Activated naive CD8-positive, alpha-beta T cell (primary cell): ENCODE results near the gene LOXHD1.

Experiments
- H3K27ac Mint-ChIP-seq: one replicate; pipeline ENCODE4 v1.8.0; 2021; ENCODE audit warnings: mixed read lengths
- H3K27me3 Mint-ChIP-seq: one replicate; pipeline ENCODE4 v1.8.0; 2021; ENCODE audit warnings: mixed read lengths
- H3K36me3 Mint-ChIP-seq: one replicate; pipeline ENCODE4 v1.8.0; 2021; ENCODE audit warnings: mixed read lengths
- H3K4me1 Mint-ChIP-seq: one replicate; pipeline ENCODE4 v1.8.0; 2021; ENCODE audit warnings: low read depth, mixed read lengths
- H3K4me3 Mint-ChIP-seq: one replicate; pipeline ENCODE4 v1.8.0; 2021; ENCODE audit warnings: mild to moderate bottlenecking, mixed read lengths
- H3K9me3 Mint-ChIP-seq: one replicate; pipeline ENCODE4 v1.8.0; 2021; ENCODE audit warnings: low read depth, mixed read lengths

The LOXHD1 gene

GRCh38 chr18:46622999-46623398, 34.0 kb downstream of the LOXHD1 start:
- H3K4me3 Mint-ChIP-seq, result peak overlapping the region; percentile 51
- H3K27me3 Mint-ChIP-seq, result no peaks in the 10 kb centered on the region
- peaks cover 43% of the 10 kb centered on the region for H3K4me1 Mint-ChIP-seq
- no peaks in the 10 kb centered on the region for H3K36me3 Mint-ChIP-seq
- H3K9me3 Mint-ChIP-seq, result no peaks in the 10 kb centered on the region
- no peak overlapping the region for H3K27ac Mint-ChIP-seq

DNA sequence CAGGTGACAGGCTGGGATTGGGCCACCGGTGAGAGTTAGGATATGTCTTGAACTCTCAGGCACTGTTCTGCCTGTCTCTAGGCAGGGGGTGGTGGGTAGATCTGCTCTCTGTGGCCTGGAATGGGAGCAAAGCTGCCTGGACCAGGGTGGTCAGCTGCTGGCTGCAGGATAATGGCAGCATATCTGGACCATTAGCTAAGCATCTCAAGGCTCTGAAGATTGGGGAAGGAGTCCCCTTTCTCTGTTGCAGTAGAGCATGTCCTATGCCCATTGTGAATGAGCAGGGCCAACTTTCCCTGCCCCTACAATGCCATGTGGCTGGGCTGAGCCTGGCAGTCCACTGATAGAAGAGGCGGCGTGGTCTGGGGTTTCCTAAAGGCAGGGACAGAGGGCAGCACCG, 34.6 kb downstream of the LOXHD1 start:
- Mint-ChIP-seq H3K9me3 (no peaks in the 10 kb centered on the region), H3K27ac (no peak overlapping the region), H3K4me1 (peaks cover 43% of the 10 kb centered on the region), H3K27me3 (no peaks in the 10 kb centered on the region), H3K36me3 (no peaks in the 10 kb centered on the region), H3K4me3 (no peak overlapping the region)

GRCh38 chr18:46621871-46622270, 35.1 kb downstream of the LOXHD1 start:
- H3K4me3 Mint-ChIP-seq, result no peak overlapping the region
- H3K9me3 Mint-ChIP-seq, result no peaks in the 10 kb centered on the region
- no peak overlapping the region for H3K27ac Mint-ChIP-seq
- H3K27me3 Mint-ChIP-seq, result no peaks in the 10 kb centered on the region
- H3K4me1 Mint-ChIP-seq, result peaks cover 43% of the 10 kb centered on the region
- H3K36me3 Mint-ChIP-seq, result no peaks in the 10 kb centered on the region

- H3K27me3 Mint-ChIP-seq, result no peaks in the 10 kb centered on the region
- no peak overlapping the region for H3K27ac Mint-ChIP-seq
- no peaks in the 10 kb centered on the region for H3K9me3 Mint-ChIP-seq
- H3K36me3 Mint-ChIP-seq, result no peaks in the 10 kb centered on the region
- H3K4me1 Mint-ChIP-seq, result peaks cover 43% of the 10 kb centered on the region
- H3K4me3 Mint-ChIP-seq, result no peak overlapping the region
Observed at GRCh38 chr18:46621111-46621766, 35.8 kb downstream of the LOXHD1 start.

- Mint-ChIP-seq H3K36me3 (no peaks in the 10 kb centered on the region), H3K4me1 (peaks cover 37% of the 10 kb centered on the region), H3K27me3 (no peaks in the 10 kb centered on the region), H3K27ac (no peak overlapping the region), H3K9me3 (no peaks in the 10 kb centered on the region), H3K4me3 (no peak overlapping the region)
Observed at GRCh38 chr18:46619559-46619958, 37.5 kb downstream of the LOXHD1 start.

- Mint-ChIP-seq H3K27me3 (no peaks in the 10 kb centered on the region), H3K36me3 (no peaks in the 10 kb centered on the region), H3K9me3 (no peaks in the 10 kb centered on the region), H3K27ac (no peak overlapping the region), H3K4me1 (peaks cover 3% of the 10 kb centered on the region), H3K4me3 (no peak overlapping the region)
Observed at GRCh38 chr18:46615720-46616119, 41.3 kb downstream of the LOXHD1 start.

GRCh38 chr18:46609048-46609447, 48.0 kb downstream of the LOXHD1 start:
- Mint-ChIP-seq H3K36me3 (no peaks in the 10 kb centered on the region), H3K4me3 (no peak overlapping the region), H3K27ac (no peak overlapping the region), H3K4me1 (no peaks in the 10 kb centered on the region), H3K27me3 (peaks cover 2% of the 10 kb centered on the region), H3K9me3 (no peaks in the 10 kb centered on the region)

- no peaks in the 10 kb centered on the region for H3K36me3 Mint-ChIP-seq
- no peaks in the 10 kb centered on the region for H3K4me1 Mint-ChIP-seq
- H3K9me3 Mint-ChIP-seq, result no peaks in the 10 kb centered on the region
- H3K27me3 Mint-ChIP-seq, result peaks cover 2% of the 10 kb centered on the region
- H3K4me3 Mint-ChIP-seq, result no peak overlapping the region
- H3K27ac Mint-ChIP-seq, result no peak overlapping the region
Observed at GRCh38 chr18:46607926-46608325, 49.1 kb downstream of the LOXHD1 start.

GRCh38 chr18:46601141-46601805, 55.7 kb downstream of the LOXHD1 start:
- Mint-ChIP-seq H3K4me3 (no peak overlapping the region), H3K36me3 (no peaks in the 10 kb centered on the region), H3K27ac (no peak overlapping the region), H3K27me3 (peaks cover 4% of the 10 kb centered on the region), H3K9me3 (no peaks in the 10 kb centered on the region), H3K4me1 (no peaks in the 10 kb centered on the region)

- Mint-ChIP-seq H3K36me3 (no peaks in the 10 kb centered on the region), H3K9me3 (no peaks in the 10 kb centered on the region), H3K27ac (no peak overlapping the region), H3K4me3 (no peak overlapping the region), H3K4me1 (no peaks in the 10 kb centered on the region), H3K27me3 (peaks cover 7% of the 10 kb centered on the region)
Observed at GRCh38 chr18:46596119-46596518, 60.9 kb downstream of the LOXHD1 start.

DNA sequence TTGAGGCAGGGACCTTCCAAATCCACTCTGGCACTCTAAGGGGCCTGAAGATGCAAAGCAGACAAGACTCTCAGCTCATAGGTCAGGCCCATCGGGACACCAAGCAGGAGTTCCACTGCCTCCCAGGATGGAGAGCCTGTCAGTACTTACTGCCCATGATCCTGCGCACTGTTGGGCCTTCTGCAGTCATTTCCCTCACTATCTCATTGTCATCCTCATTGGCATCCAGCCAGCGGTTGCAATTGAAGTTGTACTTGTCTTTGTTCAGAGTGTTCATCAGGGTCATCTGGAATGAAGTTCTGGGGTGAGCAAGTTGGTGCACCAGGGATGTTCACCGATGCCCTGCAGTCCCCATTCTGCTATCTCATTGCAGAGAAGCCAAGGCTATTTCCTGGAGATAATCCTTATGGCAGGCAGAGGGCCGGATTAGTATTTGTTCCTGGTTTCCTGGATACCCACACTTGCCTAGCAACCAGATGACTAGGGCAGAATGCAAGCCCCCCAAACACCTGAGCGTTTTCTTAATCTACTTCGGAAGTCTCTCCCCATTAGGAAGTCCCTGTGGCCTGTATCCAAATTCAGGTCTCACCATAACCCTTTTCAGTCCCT, 65.1 kb downstream of the LOXHD1 start:
- H3K9me3 Mint-ChIP-seq, result no peaks in the 10 kb centered on the region
- H3K4me3 Mint-ChIP-seq, result no peak overlapping the region
- H3K4me1 Mint-ChIP-seq, result no peaks in the 10 kb centered on the region
- H3K27ac Mint-ChIP-seq, result no peak overlapping the region
- no peaks in the 10 kb centered on the region for H3K36me3 Mint-ChIP-seq
- peaks cover 7% of the 10 kb centered on the region for H3K27me3 Mint-ChIP-seq

- no peak overlapping the region for H3K4me3 Mint-ChIP-seq
- H3K27ac Mint-ChIP-seq, result no peak overlapping the region
- no peaks in the 10 kb centered on the region for H3K9me3 Mint-ChIP-seq
- H3K36me3 Mint-ChIP-seq, result no peaks in the 10 kb centered on the region
- no peaks in the 10 kb centered on the region for H3K4me1 Mint-ChIP-seq
- H3K27me3 Mint-ChIP-seq, result peaks cover 7% of the 10 kb centered on the region
Observed at GRCh38 chr18:46590103-46590502, 66.9 kb downstream of the LOXHD1 start.

DNA sequence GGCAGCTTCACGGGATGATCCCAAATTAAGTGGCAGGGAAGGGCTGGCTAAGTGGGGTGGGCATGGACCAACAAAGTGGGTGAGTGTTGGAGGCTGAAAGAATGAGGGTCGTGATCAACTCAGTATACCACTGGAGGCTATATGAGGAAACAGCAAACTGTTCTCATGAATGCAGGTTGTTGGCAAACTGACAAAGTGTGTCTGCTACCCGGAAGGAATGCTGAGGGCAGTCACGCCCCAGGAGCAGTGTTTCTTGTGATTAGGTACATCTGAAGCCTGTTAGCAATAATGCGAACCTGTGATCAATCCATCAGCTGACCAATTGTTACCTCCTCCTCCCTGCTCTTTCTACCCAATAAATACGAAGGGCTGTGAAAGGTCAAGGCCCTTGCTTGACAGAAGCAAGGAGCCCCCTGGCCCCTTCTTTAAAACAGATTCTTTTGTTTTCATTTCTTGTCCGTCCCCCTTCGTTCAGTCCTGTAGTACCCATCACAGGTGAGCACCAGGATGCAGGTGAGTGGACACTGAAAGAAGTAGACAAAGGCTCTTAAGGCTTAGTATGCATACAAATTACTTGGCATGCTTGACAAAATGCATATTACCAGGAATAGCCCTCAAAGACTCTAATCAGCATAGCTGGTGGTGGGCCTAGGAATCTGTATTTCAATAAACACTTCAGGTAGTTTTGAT, 67.9 kb downstream of the LOXHD1 start:
- Mint-ChIP-seq H3K36me3 (no peaks in the 10 kb centered on the region), H3K9me3 (no peaks in the 10 kb centered on the region)

DNA sequence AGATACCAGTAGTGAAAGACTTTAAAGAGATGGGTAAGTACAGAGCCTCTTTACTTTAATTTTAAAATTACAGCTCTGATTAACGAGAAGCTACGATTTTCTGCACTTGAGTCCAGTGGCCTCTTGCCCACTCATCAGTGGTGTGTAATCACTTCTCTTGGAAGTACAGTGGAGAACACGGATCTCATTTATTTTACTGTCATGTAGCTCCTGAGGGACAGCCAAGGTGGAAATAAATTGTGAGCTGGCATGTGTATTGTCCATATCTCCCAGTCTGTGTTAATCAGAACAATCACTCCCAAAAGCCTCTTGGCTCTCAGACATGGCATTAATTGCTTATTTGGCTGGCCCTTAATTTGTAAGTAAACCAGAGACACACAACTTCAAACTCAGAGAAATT, 69.4 kb downstream of the LOXHD1 start:
- Mint-ChIP-seq H3K27me3 (peaks cover 3% of the 10 kb centered on the region), H3K27ac (no peak overlapping the region), H3K9me3 (no peaks in the 10 kb centered on the region), H3K4me3 (no peak overlapping the region), H3K36me3 (peaks cover 3% of the 10 kb centered on the region), H3K4me1 (no peaks in the 10 kb centered on the region)

More for the DNA sequence above, 67.9 kb downstream of the LOXHD1 start:
- Mint-ChIP-seq H3K4me3 (no peak overlapping the region), H3K4me1 (no peaks in the 10 kb centered on the region), H3K27ac (no peak overlapping the region), H3K27me3 (peaks cover 3% of the 10 kb centered on the region)

- Mint-ChIP-seq H3K4me1 (no peaks in the 10 kb centered on the region), H3K36me3 (peaks cover 15% of the 10 kb centered on the region), H3K27ac (no peak overlapping the region), H3K9me3 (peaks cover 14% of the 10 kb centered on the region), H3K4me3 (no peak overlapping the region), H3K27me3 (peaks cover 5% of the 10 kb centered on the region)
Observed at GRCh38 chr18:46583711-46584110, 73.3 kb downstream of the LOXHD1 start.
